Measurements from ENCODE around the gene NRG3.
A peak's percentile ranks its signal among the peaks of the same experiment; 100 is the strongest.

Gene NRG3

DNA sequence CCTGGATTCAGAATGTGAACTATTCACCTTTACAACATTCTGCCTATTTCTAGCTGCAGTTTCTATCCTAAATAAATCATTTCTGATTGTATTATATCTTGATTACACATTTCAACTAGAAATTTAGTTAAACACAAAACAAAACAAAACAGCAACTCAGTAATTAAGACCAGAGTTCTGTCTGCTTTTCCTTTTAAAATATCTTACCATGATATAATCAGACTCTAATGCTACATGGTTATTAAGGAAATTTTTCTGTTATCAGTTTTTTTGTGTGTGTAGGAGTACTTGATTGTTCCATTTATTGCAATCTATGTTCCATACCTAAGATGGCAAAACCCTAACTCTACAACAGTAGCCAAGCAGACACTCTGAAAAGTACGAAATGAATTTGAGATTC lies 663.3 kb downstream of the NRG3 start:
- Histone ChIP-seq H3K9ac (ENCODE audit: low read length) (no peak overlapping the region), H3K79me2 (ENCODE audit: control insufficient read depth, insufficient read depth, low read length, poor library complexity) (no peaks in the 10 kb centered on the region), H3K27ac (ENCODE audit: low read depth, low read length) (no peak overlapping the region), H3K23ac (ENCODE audit: low read length) (no peak overlapping the region), H3K4ac (ENCODE audit: low read depth, low read length) (no peak overlapping the region), H2AFZ (ENCODE audit: insufficient read depth, low read length, poor library complexity) (no peak overlapping the region), H4K8ac (ENCODE audit: low read depth, low read length) (no peak overlapping the region), H3K27me3 (ENCODE audit: insufficient read depth, low read length) (no peaks in the 10 kb centered on the region), H3K4me2 (ENCODE audit: low read length) (no peak overlapping the region), H3K36me3 (ENCODE audit: control insufficient read depth in 1 of 2, insufficient read depth in 2 of 2, low read length in 2 of 2) (no peaks in the 10 kb centered on the region), H3K4me1 (ENCODE audit: control insufficient read depth in 1 of 2, insufficient read depth in 2 of 2, low read length in 2 of 2) (peaks cover 3 to 4% of the 10 kb centered on the region in 2 experiments), H3K18ac (ENCODE audit: low read length) (no peak overlapping the region), H4K91ac (ENCODE audit: low read depth, low read length) (no peak overlapping the region), H3K14ac (ENCODE audit: low read length) (no peak overlapping the region), H3K79me1 (ENCODE audit: low read length) (peaks cover 2% of the 10 kb centered on the region), H2BK5ac (ENCODE audit: low read depth, low read length, poor library complexity) (no peak overlapping the region), H3K4me3 (ENCODE audit: low read depth, low read length) (no peak overlapping the region), H2BK120ac (ENCODE audit: insufficient read depth, low read length, poor library complexity) (no peak overlapping the region), H4K12ac (ENCODE audit: low read depth, low read length) (no peak overlapping the region), H2AK5ac (ENCODE audit: low read length) (no peak overlapping the region), H2BK12ac (ENCODE audit: low read length) (no peak overlapping the region), H3K9me3 (ENCODE audit: insufficient read depth, low read depth, low read length) (no peaks in the 10 kb centered on the region)
- WGBS (ENCODE audit: extremely low coverage, insufficient coverage, insufficient read length) = no CpG with 5 or more reads among the region's 1 CpG
- DNase-seq = no peak

DNA sequence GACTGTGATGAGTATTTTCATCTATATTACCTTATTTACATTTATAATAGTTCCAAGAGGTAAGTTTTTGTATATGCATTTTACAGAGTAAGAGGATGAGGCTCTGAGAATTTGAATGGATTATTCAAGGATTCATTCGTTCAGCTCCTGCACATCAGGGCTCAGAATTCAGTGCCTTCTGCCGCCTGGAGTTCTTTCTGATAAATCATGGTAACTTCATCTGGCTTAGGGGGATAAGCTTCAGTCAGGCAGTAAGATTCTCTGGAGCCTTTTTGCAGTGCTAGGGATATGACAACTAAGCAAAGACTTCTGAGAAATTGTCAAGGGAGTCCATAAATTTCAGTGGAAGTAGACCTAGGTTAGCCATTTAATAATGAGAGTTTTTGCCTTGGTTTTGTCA lies 668.6 kb downstream of the NRG3 start:
- no peak overlapping the region for H3K18ac ChIP-seq (ENCODE audit: low read length)
- H3K79me1 ChIP-seq (ENCODE audit: low read length) = peaks cover 2% of the 10 kb centered on the region
- H2BK5ac ChIP-seq (ENCODE audit: low read depth, low read length, poor library complexity) = no peak overlapping the region
- WGBS (ENCODE audit: extremely low coverage, insufficient coverage, insufficient read length) = no CpG with 5 or more reads among the region's 2 CpGs
- no peak overlapping the region for H2BK12ac ChIP-seq (ENCODE audit: low read length)
- H3K4me2 ChIP-seq (ENCODE audit: low read length) = no peak overlapping the region
- H3K27me3 ChIP-seq (ENCODE audit: insufficient read depth, low read length) = no peaks in the 10 kb centered on the region
- no peak overlapping the region for H4K12ac ChIP-seq (ENCODE audit: low read depth, low read length)
- H3K79me2 ChIP-seq (ENCODE audit: control insufficient read depth, insufficient read depth, low read length, poor library complexity) = no peaks in the 10 kb centered on the region
- no peak overlapping the region for H3K4ac ChIP-seq (ENCODE audit: low read depth, low read length)
- no peak overlapping the region for H3K14ac ChIP-seq (ENCODE audit: low read length)
- H2AFZ ChIP-seq (ENCODE audit: insufficient read depth, low read length, poor library complexity) = no peak overlapping the region
- H2AK5ac ChIP-seq (ENCODE audit: low read length) = no peak overlapping the region
- H4K8ac ChIP-seq (ENCODE audit: low read depth, low read length) = no peak overlapping the region
- H3K4me1 ChIP-seq (ENCODE audit: control insufficient read depth in 1 of 2, insufficient read depth in 2 of 2, low read length in 2 of 2) = peaks cover 3 to 4% of the 10 kb centered on the region in 2 experiments
- H3K36me3 ChIP-seq (ENCODE audit: control insufficient read depth in 1 of 2, insufficient read depth in 2 of 2, low read length in 2 of 2) = no peaks in the 10 kb centered on the region
- no peak overlapping the region for H3K4me3 ChIP-seq (ENCODE audit: low read depth, low read length)
- H4K91ac ChIP-seq (ENCODE audit: low read depth, low read length) = no peak overlapping the region
- no peak overlapping the region for H3K27ac ChIP-seq (ENCODE audit: low read depth, low read length)
- H3K9me3 ChIP-seq (ENCODE audit: insufficient read depth, low read depth, low read length) = no peaks in the 10 kb centered on the region
- no peak overlapping the region for H3K9ac ChIP-seq (ENCODE audit: low read length)
- H3K23ac ChIP-seq (ENCODE audit: low read length) = no peak overlapping the region
- H2BK120ac ChIP-seq (ENCODE audit: insufficient read depth, low read length, poor library complexity) = no peak overlapping the region
- DNase-seq = no peak

DNA sequence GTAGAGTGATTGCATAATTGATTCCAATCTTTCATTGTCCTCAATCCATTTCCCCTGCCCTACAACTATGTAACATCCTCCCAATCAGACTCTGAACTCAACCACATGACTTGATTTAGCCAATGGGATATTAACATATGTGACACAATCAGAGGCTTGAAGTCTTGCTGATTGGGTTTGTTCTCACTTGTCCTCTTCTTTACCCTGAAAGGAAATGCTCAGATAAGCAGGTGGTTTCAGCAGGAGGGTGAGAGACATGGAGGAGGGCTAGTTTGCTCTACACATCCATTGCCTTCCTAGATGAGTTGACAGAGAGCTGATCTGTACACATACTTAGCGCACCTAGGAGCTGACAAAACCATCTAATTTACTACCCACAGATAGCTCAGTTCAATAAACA lies 669.4 kb downstream of the NRG3 start:
- Histone ChIP-seq H3K4me3 (ENCODE audit: low read depth, low read length) (no peak overlapping the region), H3K27ac (ENCODE audit: low read depth, low read length) (no peak overlapping the region), H3K14ac (ENCODE audit: low read length) (no peak overlapping the region), H3K36me3 (ENCODE audit: control insufficient read depth in 1 of 2, insufficient read depth in 2 of 2, low read length in 2 of 2) (no peaks in the 10 kb centered on the region), H2AFZ (ENCODE audit: insufficient read depth, low read length, poor library complexity) (no peak overlapping the region), H2BK12ac (ENCODE audit: low read length) (no peak overlapping the region), H3K79me1 (ENCODE audit: low read length) (peaks cover 2% of the 10 kb centered on the region), H3K79me2 (ENCODE audit: control insufficient read depth, insufficient read depth, low read length, poor library complexity) (no peaks in the 10 kb centered on the region), H4K12ac (ENCODE audit: low read depth, low read length) (no peak overlapping the region), H3K23ac (ENCODE audit: low read length) (no peak overlapping the region), H3K4me2 (ENCODE audit: low read length) (no peak overlapping the region), H2BK5ac (ENCODE audit: low read depth, low read length, poor library complexity) (no peak overlapping the region), H3K18ac (ENCODE audit: low read length) (no peak overlapping the region), H3K9ac (ENCODE audit: low read length) (no peak overlapping the region), H3K4me1 (ENCODE audit: control insufficient read depth in 1 of 2, insufficient read depth in 2 of 2, low read length in 2 of 2) (peaks cover 2 to 3% of the 10 kb centered on the region in 2 experiments), H3K9me3 (ENCODE audit: insufficient read depth, low read depth, low read length) (no peaks in the 10 kb centered on the region), H2AK5ac (ENCODE audit: low read length) (no peak overlapping the region), H4K91ac (ENCODE audit: low read depth, low read length) (no peak overlapping the region), H3K4ac (ENCODE audit: low read depth, low read length) (no peak overlapping the region), H3K27me3 (ENCODE audit: insufficient read depth, low read length) (no peaks in the 10 kb centered on the region), H4K8ac (ENCODE audit: low read depth, low read length) (no peak overlapping the region), H2BK120ac (ENCODE audit: insufficient read depth, low read length, poor library complexity) (no peak overlapping the region)
- no peak for DNase-seq
- no CpG with 5 or more reads among the region's 1 CpG for WGBS (ENCODE audit: extremely low coverage, insufficient coverage, insufficient read length)

DNA sequence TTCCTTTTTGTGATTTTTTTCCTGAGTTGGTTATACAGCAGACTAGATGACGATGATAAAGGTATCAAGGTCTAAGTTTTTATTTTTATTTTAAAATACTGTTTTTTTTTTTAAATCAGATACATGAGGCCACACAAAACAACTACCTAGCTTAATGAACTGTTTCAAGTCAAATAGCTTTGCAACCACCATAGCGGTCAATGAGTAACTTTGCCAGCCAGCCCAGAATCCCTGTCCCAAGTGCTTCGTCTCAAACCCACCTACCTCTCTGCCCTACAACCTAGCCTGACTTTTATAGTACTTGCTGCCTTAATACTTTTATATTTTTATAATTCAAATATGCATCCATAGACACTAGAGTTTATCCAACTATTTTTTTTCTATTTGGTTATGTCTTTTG lies 676.5 kb downstream of the NRG3 start:
- Histone ChIP-seq H3K27me3 (ENCODE audit: insufficient read depth, low read length) (no peaks in the 10 kb centered on the region), H3K9me3 (ENCODE audit: insufficient read depth, low read depth, low read length) (no peaks in the 10 kb centered on the region), H3K27ac (ENCODE audit: low read depth, low read length) (no peak overlapping the region), H3K9ac (ENCODE audit: low read length) (peak overlapping the region; percentile 60), H3K4ac (ENCODE audit: low read depth, low read length) (no peak overlapping the region), H2AK5ac (ENCODE audit: low read length) (no peak overlapping the region), H3K36me3 (ENCODE audit: control insufficient read depth in 1 of 2, insufficient read depth in 2 of 2, low read length in 2 of 2) (no peaks in the 10 kb centered on the region), H3K4me3 (ENCODE audit: low read depth, low read length) (no peak overlapping the region), H4K91ac (ENCODE audit: low read depth, low read length) (no peak overlapping the region), H3K79me2 (ENCODE audit: control insufficient read depth, insufficient read depth, low read length, poor library complexity) (no peaks in the 10 kb centered on the region), H4K8ac (ENCODE audit: low read depth, low read length) (no peak overlapping the region), H3K23ac (ENCODE audit: low read length) (no peak overlapping the region), H2BK120ac (ENCODE audit: insufficient read depth, low read length, poor library complexity) (no peak overlapping the region), H3K4me2 (ENCODE audit: low read length) (no peak overlapping the region), H2BK12ac (ENCODE audit: low read length) (no peak overlapping the region), H2AFZ (ENCODE audit: insufficient read depth, low read length, poor library complexity) (no peak overlapping the region), H3K4me1 (ENCODE audit: control insufficient read depth in 1 of 2, insufficient read depth in 2 of 2, low read length in 2 of 2) (no peaks in the 10 kb centered on the region), H4K12ac (ENCODE audit: low read depth, low read length) (no peak overlapping the region), H2BK5ac (ENCODE audit: low read depth, low read length, poor library complexity) (no peak overlapping the region), H3K18ac (ENCODE audit: low read length) (no peak overlapping the region), H3K14ac (ENCODE audit: low read length) (no peak overlapping the region), H3K79me1 (ENCODE audit: low read length) (no peaks in the 10 kb centered on the region)
- no CpG with 5 or more reads among the region's 3 CpGs for WGBS (ENCODE audit: extremely low coverage, insufficient coverage, insufficient read length)
- no peak for DNase-seq
